GM12875 (cell line): ENCODE results near the gene GZMH.

Experiments
- H3K4me3 ChIP-seq: one replicate; pipeline ENCODE4 v1.5.1; 2011; ENCODE audit warnings: low read depth, low read length, control low read depth
- CTCF ChIP-seq: IDR thresholded peaks from 2 replicates; pipeline ENCODE4 v1.5.1; 2011; ENCODE audit warnings: low read depth, mild to moderate bottlenecking, control low read depth, inconsistent platforms, low read length, moderate library complexity, borderline replicate concordance; ENCODE audit not compliant: insufficient read depth

GZMH gene

GRCh38 chr14:24632336-24632735 lies 22.9 kb upstream of the GZMH start:
- TF ChIP-seq CTCF: no peak
- no peak overlapping the region for H3K4me3 ChIP-seq

DNA sequence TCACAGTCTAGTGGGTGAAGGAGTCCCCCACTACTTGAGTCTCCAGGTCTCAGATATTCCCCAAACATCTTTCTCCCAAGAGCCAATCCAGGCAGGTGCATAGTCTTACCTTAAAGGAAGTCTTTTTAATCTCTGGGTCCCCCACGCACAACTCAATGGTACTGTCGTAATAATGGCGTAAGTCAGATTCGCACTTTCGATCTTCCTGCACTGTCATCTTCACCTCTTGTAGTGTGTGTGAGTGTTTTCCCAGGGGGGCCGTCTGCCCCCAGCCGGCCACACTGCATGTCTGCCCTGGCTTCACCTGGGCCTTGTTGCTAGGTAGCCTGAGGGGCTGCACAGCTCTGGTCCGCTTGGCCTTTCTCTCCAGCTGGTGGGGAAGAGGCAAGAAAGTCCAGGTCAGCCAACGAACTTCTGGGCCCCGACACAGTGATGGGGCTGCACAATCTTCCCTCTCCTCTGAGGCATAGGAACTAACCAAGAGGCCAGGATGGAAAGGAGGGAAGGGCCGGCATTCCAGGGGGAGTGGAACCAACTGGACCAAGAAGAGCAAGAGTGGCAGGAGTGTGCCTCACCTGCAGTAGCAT lies 22.4 kb upstream of the GZMH start:
- H3K4me3 ChIP-seq: no peak overlapping the region
- TF ChIP-seq CTCF: no peak

GRCh38 chr14:24630872-24631477 lies 21.5 kb upstream of the GZMH start:
- H3K4me3 ChIP-seq: no peak overlapping the region
- no peak for TF ChIP-seq CTCF

DNA sequence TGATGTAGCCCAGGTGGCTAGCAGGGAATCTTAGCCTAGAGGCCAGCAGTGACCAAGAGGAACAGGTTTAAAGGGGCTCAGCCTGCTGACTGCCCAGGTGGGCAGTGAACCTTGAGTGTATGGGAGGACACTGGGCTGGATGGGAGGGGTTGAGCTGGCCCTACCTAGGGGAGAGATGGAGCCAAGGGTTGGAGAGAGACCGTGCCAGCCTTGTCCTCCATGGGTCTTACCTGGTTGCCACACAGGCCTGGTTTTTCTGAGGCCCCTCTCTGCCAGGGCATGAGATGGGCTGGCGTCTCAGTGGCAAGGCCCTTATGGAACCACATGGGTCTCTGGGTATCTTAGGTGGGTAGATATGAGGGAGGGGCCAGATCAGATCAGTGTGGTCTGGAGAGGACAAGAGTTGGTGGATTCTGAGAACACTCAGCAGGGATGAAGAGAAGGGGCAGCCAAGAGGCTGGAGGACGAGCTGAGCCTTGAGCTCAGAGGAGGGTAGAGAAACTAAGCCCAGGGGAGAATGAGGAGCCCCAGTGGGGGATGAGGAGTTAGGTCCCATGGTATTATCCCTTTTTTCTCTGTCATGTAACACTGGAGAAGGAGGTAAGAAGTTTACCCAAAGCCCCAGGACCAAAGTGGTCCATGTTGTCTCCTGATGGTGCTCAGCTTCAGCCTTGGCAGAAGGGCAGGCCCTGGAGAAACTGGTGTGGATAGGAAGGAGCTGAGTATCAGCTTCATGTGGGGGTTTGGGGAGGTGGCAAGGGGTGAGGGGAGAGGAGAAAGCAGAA lies 20.8 kb upstream of the GZMH start:
- no peak overlapping the region for H3K4me3 ChIP-seq
- TF ChIP-seq CTCF: no peak

- TF ChIP-seq CTCF: no peak
- H3K4me3 ChIP-seq: no peak overlapping the region
These were observed 20.0 kb upstream of the GZMH start for GRCh38 chr14:24629521-24629920.

- TF ChIP-seq CTCF: no peak
- no peak overlapping the region for H3K4me3 ChIP-seq
These were observed 4.3 kb upstream of the GZMH start for GRCh38 chr14:24613747-24614146.

DNA sequence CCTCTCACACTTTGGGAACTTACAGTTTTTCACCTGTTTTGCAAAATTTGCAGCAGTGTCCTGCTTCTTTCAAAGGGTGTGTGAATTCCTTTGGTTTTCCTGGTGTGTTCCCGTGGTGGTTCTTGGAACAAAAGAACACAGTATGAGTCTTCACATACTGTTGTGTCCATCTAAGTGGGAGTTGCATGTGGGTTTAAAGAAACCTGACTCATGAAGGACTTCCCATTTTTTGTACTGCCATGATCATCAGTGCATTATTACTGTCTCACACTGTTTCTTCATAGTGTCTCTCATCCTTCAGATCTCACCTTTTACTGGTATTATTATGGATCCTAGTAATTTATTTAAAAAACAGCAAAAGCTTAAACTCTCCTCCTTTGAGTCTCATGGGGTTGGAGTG lies 3.8 kb upstream of the GZMH start:
- H3K4me3 ChIP-seq: no peak overlapping the region
- no peak for TF ChIP-seq CTCF
